Left lobe of liver (tissue), 2 donors: Measurements from ENCODE around the gene COQ5. TPM values are rescaled to one million over a fixed set of nuclear protein-coding genes. Genes with fewer than 3 reads are reported as not detected.

ENCODE experiments used
- ATAC-seq: fragments of 200-7000 bp; cut with Tn5 transposase; one replicate; pipeline ENCODE4 v1.9.1; 2020; ENCODE audit warnings: mild to moderate bottlenecking, moderate library complexity
- DNase-seq: peaks from one replicate; pipeline ENCODE4 v3.0.0-alpha.2; 2020; ENCODE audit warnings: low spot score
- total RNA-seq: library from RNA; stranded (reverse); gene quantifications from one replicate; pipeline ENCODE4 v1.2.1, GENCODE V29; 2021
- donor health status: DM: no; HTN: no; CAD: no; lungs with moderate emphysema.
- donor health status: DM: no; HTN: yes; CAD: no.

COQ5 gene, protein sequence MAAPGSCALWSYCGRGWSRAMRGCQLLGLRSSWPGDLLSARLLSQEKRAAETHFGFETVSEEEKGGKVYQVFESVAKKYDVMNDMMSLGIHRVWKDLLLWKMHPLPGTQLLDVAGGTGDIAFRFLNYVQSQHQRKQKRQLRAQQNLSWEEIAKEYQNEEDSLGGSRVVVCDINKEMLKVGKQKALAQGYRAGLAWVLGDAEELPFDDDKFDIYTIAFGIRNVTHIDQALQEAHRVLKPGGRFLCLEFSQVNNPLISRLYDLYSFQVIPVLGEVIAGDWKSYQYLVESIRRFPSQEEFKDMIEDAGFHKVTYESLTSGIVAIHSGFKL
- 32.1 TPM for total RNA-seq

GRCh38 chr12:120528861-120529525 is at the start of gene COQ5:
Gene COQ5 (minus strand): TSS chr12:120529158. CDS start chr12:120529141, 17 bp downstream.
- DNase-seq (peak; percentile 94), ATAC-seq (peak; percentile 91)

DNA sequence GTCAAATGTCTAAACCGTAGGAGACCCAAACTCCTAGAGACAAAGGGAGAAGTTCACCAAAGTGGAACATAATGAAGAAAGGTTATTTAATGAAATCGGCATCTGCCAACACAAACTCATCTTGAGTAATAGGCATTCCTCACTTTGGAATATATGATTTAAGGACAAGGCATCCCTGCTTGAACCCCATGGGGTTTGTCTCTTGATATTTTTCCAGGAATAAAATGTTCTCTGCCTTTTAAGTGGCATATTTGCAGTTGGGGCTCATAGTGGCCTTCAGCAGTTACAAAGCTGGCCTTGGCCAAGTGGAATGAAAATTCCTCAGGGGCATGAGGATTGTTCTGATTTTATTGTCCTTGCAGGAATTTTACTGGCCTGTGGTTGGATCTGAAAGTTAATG is 45.1 kb upstream of the COQ5 start:
- DNase-seq (no peak), ATAC-seq (no peak)

DNA sequence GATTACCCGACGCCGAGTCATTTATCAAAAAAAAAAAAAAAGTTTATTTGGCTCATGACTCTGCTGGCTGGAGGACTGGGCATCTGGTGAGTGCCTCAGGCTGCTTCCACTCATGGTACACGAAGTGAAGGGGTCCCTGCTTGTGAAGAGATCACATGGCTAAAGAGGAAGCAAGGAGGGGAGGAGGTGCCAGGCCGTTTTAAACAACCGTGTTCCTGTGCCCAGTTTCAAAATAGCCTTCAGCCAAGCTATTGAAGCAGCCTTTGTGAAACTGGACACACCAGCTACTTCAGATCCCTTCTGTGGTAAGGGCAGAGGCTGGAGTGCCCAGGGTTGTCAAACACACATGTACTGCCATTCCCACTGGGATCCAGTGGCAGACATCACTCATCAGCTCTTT is 44.6 kb upstream of the COQ5 start:
- ATAC-seq = no peak
- DNase-seq = no peak

GRCh38 chr12:120571299-120571698 is 42.3 kb upstream of the COQ5 start:
- ATAC-seq (no peak), DNase-seq (no peak)

GRCh38 chr12:120563495-120563894 is 34.5 kb upstream of the COQ5 start:
- DNase-seq = no peak
- no peak for ATAC-seq

DNA sequence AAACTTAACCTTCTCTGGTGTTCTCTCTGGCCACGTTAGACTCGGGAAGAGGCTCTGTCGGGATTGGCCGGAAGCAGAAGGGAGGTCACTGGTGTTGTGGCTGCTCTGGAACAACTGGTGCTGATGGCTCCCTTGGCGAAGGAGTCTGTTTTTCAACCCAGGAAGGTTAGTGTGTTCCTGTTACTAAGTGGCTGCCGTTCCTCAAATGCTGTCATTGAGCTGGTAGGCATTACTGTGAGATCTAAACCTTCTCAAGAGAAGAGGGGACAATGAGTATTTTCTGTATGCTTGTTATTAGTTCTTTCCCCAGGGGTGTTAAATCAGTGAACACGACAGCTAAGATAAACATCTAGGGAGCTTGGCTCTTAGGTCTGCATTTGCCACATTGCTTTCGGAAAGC is 33.9 kb upstream of the COQ5 start:
- DNase-seq (no peak), ATAC-seq (no peak)

- DNase-seq (no peak), ATAC-seq (no peak)
Observed at GRCh38 chr12:120557589-120557988, 28.6 kb upstream of the COQ5 start.

GRCh38 chr12:120554678-120555077 is 25.7 kb upstream of the COQ5 start:
- no peak for ATAC-seq
- no peak for DNase-seq

GRCh38 chr12:120546050-120546386 is 17.1 kb upstream of the COQ5 start:
- DNase-seq (no peak), ATAC-seq (no peak)

DNA sequence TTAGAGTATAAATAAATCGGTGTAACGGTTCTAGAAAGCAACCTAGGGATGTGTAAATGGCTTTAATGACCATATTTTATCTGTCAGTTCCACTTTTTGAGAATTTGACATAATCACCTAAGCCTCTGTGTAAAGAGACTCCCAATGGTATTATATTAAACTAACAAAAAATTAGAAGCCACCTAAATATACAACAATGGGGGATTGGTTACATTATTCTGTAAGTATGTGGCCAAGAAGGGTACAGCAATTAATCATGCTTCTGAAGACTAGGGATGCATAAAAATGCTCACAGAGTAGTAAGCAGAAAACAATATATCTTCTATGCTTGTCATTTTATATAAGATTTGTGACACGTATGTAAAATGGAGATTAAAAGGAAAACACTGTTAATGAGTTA is 15.7 kb upstream of the COQ5 start:
- ATAC-seq (no peak), DNase-seq (no peak)

GRCh38 chr12:120542166-120542565 is 13.2 kb upstream of the COQ5 start:
- ATAC-seq (no peak), DNase-seq (no peak)

DNA sequence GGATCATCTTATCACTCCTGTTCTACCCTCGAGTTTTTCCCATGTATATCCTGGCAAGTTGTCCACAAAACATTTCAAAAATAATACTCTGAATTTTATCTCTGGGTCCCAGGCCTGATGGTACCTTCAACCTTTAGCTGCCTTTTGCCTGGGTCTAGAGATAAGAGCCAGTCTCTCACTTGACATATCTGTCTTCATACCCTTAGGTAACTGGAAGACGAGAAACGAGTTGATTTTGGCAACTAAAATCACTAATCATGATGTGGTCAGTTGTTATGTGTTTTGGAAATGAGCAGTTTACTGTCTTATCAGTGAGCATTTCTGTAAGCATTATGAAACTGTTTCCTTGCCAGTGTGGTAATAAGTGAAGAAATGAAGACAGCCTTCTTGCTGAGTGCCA is 11.5 kb upstream of the COQ5 start:
- ATAC-seq = no peak
- no peak for DNase-seq

- DNase-seq = no peak
- no peak for ATAC-seq
Observed at GRCh38 chr12:120539303-120539702, 10.3 kb upstream of the COQ5 start.

DNA sequence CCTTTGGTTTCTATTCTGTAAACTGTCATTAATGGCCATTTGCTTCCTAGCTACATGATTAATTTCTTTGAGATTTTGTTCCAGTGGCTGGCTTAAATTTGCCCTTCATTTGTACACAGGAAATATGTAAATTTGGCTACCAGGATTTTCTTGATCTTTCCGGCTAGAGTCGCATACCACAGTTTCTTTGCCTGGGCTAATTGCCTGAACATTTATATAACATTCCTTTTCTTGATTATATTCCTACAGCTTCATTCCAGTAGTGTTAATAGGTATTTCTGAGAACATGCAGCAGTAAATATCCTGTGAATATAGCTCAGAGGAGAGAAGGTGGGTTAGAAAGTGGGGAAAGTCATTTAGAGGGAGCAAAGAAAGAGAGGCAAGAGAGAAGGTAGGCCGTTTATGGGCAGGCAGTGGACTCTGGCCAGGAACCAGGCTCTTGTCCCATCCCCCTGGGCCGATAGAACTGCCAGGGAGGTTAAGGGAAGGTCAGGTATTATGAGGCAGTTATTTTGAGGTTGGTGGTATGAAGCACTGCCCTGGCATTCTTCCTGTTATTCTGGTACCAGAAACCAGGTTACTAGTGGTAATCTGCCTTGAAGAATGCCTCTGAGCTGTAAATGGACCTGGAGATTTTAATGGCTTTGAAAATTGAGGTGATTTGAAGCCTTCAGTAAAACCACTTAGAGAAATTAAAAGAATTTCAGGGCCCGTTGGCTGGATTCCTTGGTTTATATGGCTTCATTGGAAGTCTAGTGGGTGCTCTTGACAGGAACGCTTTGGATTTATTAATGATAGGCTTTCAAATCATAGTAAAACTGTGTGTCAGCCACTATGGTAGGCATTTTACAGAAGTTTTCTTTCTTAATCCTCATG is 9.6 kb upstream of the COQ5 start:
- peak; percentile 76 for ATAC-seq
- peak; percentile 81 for DNase-seq

- no peak for ATAC-seq
Observed at GRCh38 chr12:120537856-120538220, 8.9 kb upstream of the COQ5 start.

GRCh38 chr12:120536064-120536791 is 7.3 kb upstream of the COQ5 start:
- no peak for ATAC-seq
- DNase-seq = no peak

More at GRCh38 chr12:120537856-120538220, 8.9 kb upstream of the COQ5 start:
- no peak for DNase-seq

DNA sequence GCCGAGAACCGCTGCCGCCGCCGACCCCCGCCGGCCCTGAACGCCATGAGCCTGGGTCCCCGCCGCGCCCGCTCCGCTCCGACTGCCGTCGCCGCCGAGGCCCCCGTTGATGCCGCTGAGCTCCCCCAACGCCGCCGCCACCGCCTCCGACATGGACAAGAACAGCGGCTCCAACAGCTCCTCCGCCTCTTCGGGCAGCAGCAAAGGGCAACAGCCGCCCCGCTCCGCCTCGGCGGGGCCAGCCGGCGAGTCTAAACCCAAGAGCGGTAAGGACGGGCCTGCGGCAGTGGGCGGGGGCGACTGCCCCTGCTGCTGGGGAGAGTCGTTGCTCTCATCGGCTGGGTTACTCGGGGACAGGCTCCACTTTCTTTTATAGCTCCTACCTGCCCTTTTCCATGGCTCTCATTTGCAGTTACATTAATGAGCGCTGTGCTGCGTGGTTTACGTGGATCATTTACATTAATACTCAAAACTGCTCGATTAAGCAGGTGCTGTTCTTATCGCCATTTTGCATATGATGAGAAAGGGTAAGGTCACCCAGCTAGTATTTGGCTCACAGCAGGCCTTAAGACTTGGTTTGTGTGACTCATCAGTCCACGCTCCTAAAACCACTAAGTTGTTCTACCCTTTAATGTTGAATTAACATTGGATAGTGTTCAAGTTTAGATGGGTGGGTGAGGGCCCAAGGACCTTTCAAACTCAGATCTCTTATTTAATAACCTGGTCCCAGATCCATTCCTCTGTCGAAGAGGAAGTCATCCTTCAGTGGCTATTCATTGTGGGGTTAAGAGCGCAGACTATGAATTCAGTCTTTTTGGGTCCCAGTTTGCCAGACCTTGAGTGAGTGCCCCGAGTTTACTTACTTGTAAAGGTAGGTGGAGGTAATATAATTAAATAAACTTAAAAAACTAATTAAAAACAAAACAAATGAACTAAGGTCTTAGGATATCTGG is 6.0 kb upstream of the COQ5 start:
- DNase-seq = peak; percentile 58
- ATAC-seq = peak; percentile 55

DNA sequence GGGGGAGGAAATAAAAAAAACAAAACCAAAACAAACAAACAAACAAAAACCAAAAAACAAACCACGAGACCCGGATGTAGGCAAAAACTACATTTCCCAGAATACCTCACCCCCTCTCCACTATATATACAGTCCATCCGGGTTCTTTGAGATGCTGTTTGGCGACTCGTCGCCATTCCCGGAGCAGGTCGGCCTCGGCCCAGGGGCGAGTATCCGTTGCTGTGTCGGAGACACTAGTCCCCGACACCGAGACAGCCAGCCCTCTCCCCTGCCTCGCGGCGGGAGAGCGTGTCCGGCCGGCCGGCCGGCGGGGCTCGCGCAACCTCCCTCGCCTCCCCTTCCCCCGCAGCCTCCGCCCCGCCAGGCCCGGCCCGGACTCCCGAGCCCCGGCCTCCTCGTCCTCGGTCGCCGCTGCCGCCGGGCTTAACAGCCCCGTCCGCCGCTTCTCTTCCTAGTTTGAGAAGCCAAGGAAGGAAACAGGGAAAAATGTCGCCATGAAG is 5.3 kb upstream of the COQ5 start, which contains the start of gene RNF10:
Gene RNF10, plus strand, starts transcription at position 154 of the 500 bp plus-strand sequence. CDS start 456 bp downstream, outside the sequence.
- peak; percentile 75 for ATAC-seq

GRCh38 chr12:120532701-120533238 is 3.8 kb upstream of the COQ5 start:
- no peak for DNase-seq
- ATAC-seq = no peak

More for the DNA sequence above, 5.3 kb upstream of the COQ5 start, which contains the start of gene RNF10:
- DNase-seq = peak; percentile 84
